Femur (tissue), 1 donor: Measurements from ENCODE around the gene CDH26.

ENCODE experiments used
- DNase-seq: peaks from one replicate; pipeline ENCODE4 v3.0.0-alpha.2; 2017

CDH26 gene

GRCh38 chr20:60050193-60050947 is 92.1 kb downstream of the CDH26 start:
- DNase-seq = no peak

GRCh38 chr20:60051911-60052310 is 93.7 kb downstream of the CDH26 start:
- DNase-seq = no peak

GRCh38 chr20:60052322-60052721 is 94.1 kb downstream of the CDH26 start:
- DNase-seq = no peak

- no peak for DNase-seq
Observed at GRCh38 chr20:60053125-60053817, 95.0 kb downstream of the CDH26 start.

- DNase-seq = no peak
Observed at GRCh38 chr20:60053818-60054190, 95.6 kb downstream of the CDH26 start.

DNA sequence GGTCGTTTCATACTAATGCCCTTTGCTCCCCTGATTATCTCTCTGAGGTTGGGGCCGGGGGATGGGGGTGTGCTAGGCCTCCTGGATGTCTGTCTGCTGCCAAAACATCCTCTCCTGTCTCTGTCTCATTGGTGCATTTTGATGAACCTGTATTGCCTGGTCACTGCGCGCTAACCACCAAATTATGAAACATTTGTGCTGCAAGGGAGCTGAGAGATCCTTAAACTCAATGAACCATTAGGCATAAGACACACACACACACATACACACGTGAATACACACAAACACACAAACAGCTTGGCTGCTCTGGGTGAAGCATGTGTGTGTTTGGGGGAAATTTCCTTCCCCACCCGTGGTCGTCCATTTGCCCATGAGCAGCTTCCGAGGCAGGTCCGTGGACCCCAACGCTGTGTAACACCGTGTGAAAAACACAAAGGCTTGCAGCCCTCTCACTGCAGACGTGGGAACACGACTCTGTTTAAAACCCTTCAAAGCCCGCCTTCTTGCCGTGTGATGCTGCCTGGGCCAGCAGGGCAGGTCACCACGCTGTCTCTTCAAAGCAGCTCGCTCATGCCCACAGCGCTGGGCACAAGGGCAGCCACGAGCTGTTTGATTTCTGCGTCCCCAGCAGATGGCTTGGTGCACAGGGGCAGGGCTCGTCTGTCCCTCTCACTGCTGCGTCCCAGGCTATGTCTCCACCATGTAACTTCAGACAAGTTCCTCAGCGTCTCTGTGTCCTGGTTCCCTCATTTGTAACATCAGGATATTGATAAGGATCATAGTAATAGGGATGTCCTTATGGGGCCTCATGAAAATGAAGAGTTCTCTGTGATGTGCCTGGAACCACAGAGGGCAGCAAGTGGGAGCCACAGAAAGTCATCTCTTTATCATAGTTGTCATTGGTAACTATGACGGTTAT is 96.8 kb downstream of the CDH26 start:
- DNase-seq = peak; percentile 42

DNA sequence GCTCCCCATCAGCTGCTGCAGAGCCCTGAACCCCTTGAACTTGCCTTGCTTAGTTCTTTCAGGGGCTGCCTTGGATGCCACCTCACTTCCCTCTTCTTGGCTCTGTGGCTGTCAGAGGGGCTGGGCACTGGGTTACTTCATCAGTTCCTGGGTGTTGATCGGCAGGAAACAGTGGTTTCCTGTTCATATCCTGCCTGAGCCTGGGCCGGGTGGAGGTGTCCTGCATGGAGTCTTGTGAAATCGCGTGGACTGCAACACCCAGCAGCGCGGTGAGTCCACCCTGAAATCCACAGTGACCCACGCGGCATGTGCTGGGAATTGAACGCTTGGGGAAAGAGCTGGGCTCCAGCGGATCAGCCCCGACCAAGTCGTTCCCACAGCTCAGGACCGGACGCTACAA is 97.5 kb downstream of the CDH26 start:
- DNase-seq = peak; percentile 63

- DNase-seq = no peak
Observed at GRCh38 chr20:60056407-60057122, 98.3 kb downstream of the CDH26 start.

DNA sequence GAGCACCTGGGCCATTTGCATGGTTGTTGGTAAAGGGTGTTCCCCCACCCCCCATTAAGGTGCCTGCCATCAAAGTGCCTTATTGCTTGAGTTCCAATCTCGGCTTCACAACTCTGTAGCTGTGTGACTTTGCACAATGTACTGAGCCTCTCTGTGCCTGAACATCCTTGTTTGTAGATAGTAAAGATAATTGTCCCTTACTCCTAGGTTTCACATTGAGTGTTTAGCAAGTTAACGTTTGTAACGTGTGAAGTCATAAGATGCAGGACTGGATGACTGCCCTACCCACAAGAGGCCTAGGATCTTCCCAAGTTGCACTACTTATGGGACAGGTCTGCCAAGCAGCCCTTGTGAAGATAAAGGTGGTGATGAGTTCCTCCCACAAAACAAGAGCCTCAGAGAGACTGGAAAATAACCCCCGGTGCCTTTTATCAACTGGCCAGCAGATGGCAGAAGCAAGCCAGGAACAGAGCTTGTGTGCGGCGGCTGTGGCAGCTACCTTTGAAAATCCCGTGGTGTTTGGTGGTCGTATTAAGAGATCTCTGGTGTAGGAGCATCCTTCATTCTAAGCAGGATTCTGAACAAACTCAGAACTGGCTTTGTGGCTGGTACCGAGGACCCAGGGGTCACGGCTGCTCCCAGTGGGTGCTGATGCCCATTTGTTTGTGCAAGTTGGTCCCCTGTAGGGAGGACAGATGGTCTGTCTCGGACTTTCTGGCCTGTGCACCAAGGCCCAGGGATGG is 99.1 kb downstream of the CDH26 start:
- DNase-seq = peak; percentile 82

- peak; percentile 74 for DNase-seq
Observed at GRCh38 chr20:60057866-60058807, 99.9 kb downstream of the CDH26 start.

- no peak for DNase-seq
Observed at GRCh38 chr20:60058879-60059278, 100.7 kb downstream of the CDH26 start.

GRCh38 chr20:60060006-60060557 is 101.9 kb downstream of the CDH26 start:
- no peak for DNase-seq

DNA sequence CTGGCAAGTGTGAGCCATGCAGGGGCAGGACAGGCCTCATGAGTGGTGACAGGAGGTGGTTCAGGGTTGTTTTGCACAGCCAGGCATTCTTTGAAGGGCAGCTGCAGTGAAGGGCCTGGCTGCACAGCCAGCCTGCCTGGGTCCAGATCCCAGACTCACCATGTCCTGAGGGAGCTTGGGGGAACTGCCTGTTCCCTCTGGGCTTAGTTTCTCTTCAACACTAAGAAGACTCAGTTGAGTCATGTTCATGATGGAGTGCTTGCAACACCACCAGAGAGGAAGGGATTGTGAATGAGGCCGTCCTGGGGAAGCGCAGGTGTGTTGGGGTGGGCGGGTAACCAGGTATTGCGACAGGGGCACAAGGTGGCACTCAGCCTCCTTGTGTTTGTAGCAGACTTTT is 102.4 kb downstream of the CDH26 start:
- DNase-seq = no peak

- peak; percentile 51 for DNase-seq
Observed at GRCh38 chr20:60062431-60063047, 104.3 kb downstream of the CDH26 start.

DNA sequence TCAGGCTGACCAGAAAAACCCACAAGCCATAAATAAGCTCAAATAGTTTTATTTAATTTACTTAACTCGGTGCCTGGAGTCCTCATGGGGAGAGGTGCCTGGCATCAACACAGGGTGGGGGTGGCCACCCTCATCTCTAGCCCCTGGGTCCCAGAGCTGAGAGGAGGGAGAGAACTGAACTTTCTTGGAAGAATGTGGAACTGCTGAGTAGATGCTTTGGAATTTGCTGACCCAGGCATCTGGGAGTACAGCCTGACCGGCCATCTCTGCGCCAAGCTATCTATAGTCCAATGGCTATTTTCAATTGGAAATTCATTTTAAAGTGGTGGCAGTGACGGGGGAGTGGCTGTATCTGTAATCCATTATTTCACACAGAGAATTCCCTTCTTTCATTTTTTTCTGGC is 104.8 kb downstream of the CDH26 start:
- DNase-seq = peak; percentile 75

DNA sequence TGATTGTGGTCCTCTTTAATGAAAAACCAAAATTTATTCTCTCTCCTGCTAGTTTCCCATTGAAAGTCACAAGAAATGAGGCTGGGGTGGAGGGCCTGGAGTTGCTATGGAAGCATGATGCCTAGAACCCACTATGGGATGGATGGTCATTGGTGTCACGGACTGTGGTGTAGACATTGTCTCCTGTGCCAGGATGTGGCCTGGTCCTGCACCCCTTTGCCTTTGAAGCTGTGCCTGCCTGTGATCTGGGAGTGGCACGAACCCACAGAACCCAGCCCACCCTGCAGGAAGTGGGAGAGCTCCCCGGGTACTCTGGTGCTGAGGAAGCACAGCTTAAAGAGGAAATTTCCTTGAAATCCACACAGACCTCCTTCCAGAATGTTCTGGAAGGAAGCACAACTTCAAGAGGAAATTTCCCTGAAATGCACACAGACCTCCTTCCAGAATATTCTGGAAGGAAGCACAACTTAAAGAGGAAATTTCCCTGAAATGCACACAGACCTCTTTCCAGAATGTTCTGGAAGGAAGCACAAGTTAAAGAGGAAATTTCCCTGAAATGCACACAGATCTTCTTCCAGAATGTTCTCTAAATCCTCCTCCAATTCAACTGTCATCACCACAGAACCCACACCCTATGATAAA is 105.6 kb downstream of the CDH26 start:
- DNase-seq = no peak
